ENCODE data around the gene ZDHHC6.

The ZDHHC6 gene

GRCh38 chr10:112481602-112482001 lies 34.9 kb upstream of the ZDHHC6 start:
- H3K36me3 ChIP-seq (ENCODE audit: insufficient read depth, low read length), result no peaks in the 10 kb centered on the region
- no peak overlapping the region for H3K4me3 ChIP-seq (ENCODE audit: low read length, poor library complexity, severe bottlenecking)
- TF ChIP-seq CTCF (conservative IDR thresholded peaks at IDR 0.05; ENCODE audit: low read length) (no peak), EZH2phosphoT487 (IDR thresholded peaks at IDR 0.05; ENCODE audit: borderline replicate concordance) (no peak)
- no peaks in the 10 kb centered on the region for H3K79me2 ChIP-seq (ENCODE audit: insufficient read depth, low read length)
- no peak overlapping the region for H2AFZ ChIP-seq (ENCODE audit: low read length)
- no peaks in the 10 kb centered on the region for H3F3A ChIP-seq (ENCODE audit: low read depth)
- H3K9ac ChIP-seq (ENCODE audit: low read depth, low read length, poor library complexity, severe bottlenecking), result no peak overlapping the region
- no peak overlapping the region for H3K4me2 ChIP-seq (ENCODE audit: low read depth, low read length, poor library complexity, severe bottlenecking)
- H4K20me1 ChIP-seq (ENCODE audit: insufficient read depth, low read length, poor library complexity, severe bottlenecking), result no peaks in the 10 kb centered on the region
- no peaks in the 10 kb centered on the region for H3K27me3 ChIP-seq (ENCODE audit: insufficient read depth, low read length, poor library complexity, severe bottlenecking)
- H3K9me2 ChIP-seq (replicated peaks; ENCODE audit: low read depth, low read length), result no peaks in the 10 kb centered on the region
- no peaks in the 10 kb centered on the region for H3K4me1 ChIP-seq (ENCODE audit: insufficient read depth, low read length, poor library complexity, severe bottlenecking)
- H3K9me3 ChIP-seq (ENCODE audit: insufficient read depth, low read depth, low read length), result no peaks in the 10 kb centered on the region

- Histone ChIP-seq H3F3A (ENCODE audit: low read depth) (no peaks in the 10 kb centered on the region), H2AFZ (ENCODE audit: low read length) (no peak overlapping the region), H3K79me2 (ENCODE audit: insufficient read depth, low read length) (no peaks in the 10 kb centered on the region), H3K9ac (ENCODE audit: low read depth, low read length, poor library complexity, severe bottlenecking) (no peak overlapping the region), H3K9me3 (ENCODE audit: insufficient read depth, low read depth, low read length) (no peaks in the 10 kb centered on the region), H3K36me3 (ENCODE audit: insufficient read depth, low read length) (no peaks in the 10 kb centered on the region), H3K4me1 (ENCODE audit: insufficient read depth, low read length, poor library complexity, severe bottlenecking) (no peaks in the 10 kb centered on the region), H4K20me1 (ENCODE audit: insufficient read depth, low read length, poor library complexity, severe bottlenecking) (no peaks in the 10 kb centered on the region), H3K4me3 (ENCODE audit: low read length, poor library complexity, severe bottlenecking) (no peak overlapping the region), H3K27me3 (ENCODE audit: insufficient read depth, low read length, poor library complexity, severe bottlenecking) (no peaks in the 10 kb centered on the region), H3K9me2 (replicated peaks; ENCODE audit: low read depth, low read length) (no peaks in the 10 kb centered on the region), H3K4me2 (ENCODE audit: low read depth, low read length, poor library complexity, severe bottlenecking) (no peak overlapping the region)
- TF ChIP-seq EZH2phosphoT487 (IDR thresholded peaks at IDR 0.05; ENCODE audit: borderline replicate concordance) (no peak), CTCF (conservative IDR thresholded peaks at IDR 0.05; ENCODE audit: low read length) (peak; percentile 78)
Observed at GRCh38 chr10:112475575-112476218, 29.0 kb upstream of the ZDHHC6 start.

GRCh38 chr10:112471878-112472487 lies 25.3 kb upstream of the ZDHHC6 start:
- Histone ChIP-seq H3K4me3 (ENCODE audit: low read length, poor library complexity, severe bottlenecking) (no peak overlapping the region), H3K4me2 (ENCODE audit: low read depth, low read length, poor library complexity, severe bottlenecking) (no peak overlapping the region), H3K27me3 (ENCODE audit: insufficient read depth, low read length, poor library complexity, severe bottlenecking) (no peaks in the 10 kb centered on the region), H3K36me3 (ENCODE audit: insufficient read depth, low read length) (peaks cover 23% of the 10 kb centered on the region; the same call in 1 of the 2 replicates), H4K20me1 (ENCODE audit: insufficient read depth, low read length, poor library complexity, severe bottlenecking) (no peaks in the 10 kb centered on the region), H3K9ac (ENCODE audit: low read depth, low read length, poor library complexity, severe bottlenecking) (no peak overlapping the region), H2AFZ (ENCODE audit: low read length) (no peak overlapping the region), H3K9me3 (ENCODE audit: insufficient read depth, low read depth, low read length) (no peaks in the 10 kb centered on the region), H3K9me2 (replicated peaks; ENCODE audit: low read depth, low read length) (no peaks in the 10 kb centered on the region), H3K4me1 (ENCODE audit: insufficient read depth, low read length, poor library complexity, severe bottlenecking) (no peaks in the 10 kb centered on the region), H3F3A (ENCODE audit: low read depth) (no peaks in the 10 kb centered on the region), H3K79me2 (ENCODE audit: insufficient read depth, low read length) (no peaks in the 10 kb centered on the region)
- no peak for TF ChIP-seq EZH2phosphoT487 (IDR thresholded peaks at IDR 0.05; ENCODE audit: borderline replicate concordance)
- peak; percentile 81 for TF ChIP-seq CTCF (conservative IDR thresholded peaks at IDR 0.05; ENCODE audit: low read length)
